GM12891 (cell line): ENCODE data around the gene PRSS16.

Source experiments
- DNase-seq: peaks from one replicate; pipeline ENCODE4 v3.0.0; 2011; ENCODE audit warnings: low spot score; ENCODE audit not compliant: insufficient read length
- FAIRE-seq: peaks from 2 replicates; lab custom pipeline; 2011; peaks lifted over from hg19 to GRCh38; lab: Jason Lieb, UNC
- PAX5 ChIP-seq: IDR thresholded peaks from 2 replicates; pipeline ENCODE4 v1.6.1; 2011; ENCODE audit warnings: low read length, moderate library complexity, mild to moderate bottlenecking; ENCODE audit not compliant: insufficient read depth, severe bottlenecking
- POLR2A ChIP-seq: IDR thresholded peaks from 2 replicates; pipeline ENCODE4 v1.6.1; 2011; ENCODE audit warnings: low read depth, low read length, control low read depth
- POLR2AphosphoS5 ChIP-seq: IDR thresholded peaks from 2 replicates; pipeline ENCODE4 v1.6.1; 2011; ENCODE audit warnings: low read depth, low read length, control low read depth
- POU2F2 ChIP-seq: IDR thresholded peaks from 2 replicates; pipeline ENCODE4 v1.6.1; 2011; ENCODE audit warnings: low read depth, mild to moderate bottlenecking, control low read depth, low read length, moderate library complexity
- SPI1 ChIP-seq: IDR thresholded peaks from 2 replicates; pipeline ENCODE4 v1.6.1; 2011; ENCODE audit warnings: low read depth, low read length, control low read depth
- TAF1 ChIP-seq: IDR thresholded peaks from 2 replicates; pipeline ENCODE4 v1.6.1; 2011; ENCODE audit warnings: low read depth, low read length, control low read depth

Gene PRSS16

GRCh38 chr6:27283279-27283678 lies 35.8 kb downstream of the PRSS16 start:
- FAIRE-seq (no peak), DNase-seq (no peak)
- no peak for TF ChIP-seq POLR2A
- no peak for TF ChIP-seq SPI1
- TF ChIP-seq PAX5 = no peak
- no peak for TF ChIP-seq POU2F2
- no peak for TF ChIP-seq POLR2AphosphoS5
- TF ChIP-seq TAF1 = no peak

- no peak for FAIRE-seq
These were observed 38.6 kb downstream of the PRSS16 start for GRCh38 chr6:27286141-27286540.

GRCh38 chr6:27287751-27288135 lies 40.2 kb downstream of the PRSS16 start:
- no peak for TF ChIP-seq SPI1
- TF ChIP-seq POU2F2 = no peak
- TF ChIP-seq POLR2A = no peak
- TF ChIP-seq TAF1 = no peak
- TF ChIP-seq PAX5 = no peak
- no peak for TF ChIP-seq POLR2AphosphoS5
- no peak for DNase-seq
- no peak for FAIRE-seq

More at GRCh38 chr6:27286141-27286540, 38.6 kb downstream of the PRSS16 start:
- DNase-seq = no peak
- TF ChIP-seq SPI1 = no peak
- no peak for TF ChIP-seq POLR2A
- TF ChIP-seq TAF1 = no peak
- TF ChIP-seq POLR2AphosphoS5 = no peak
- no peak for TF ChIP-seq POU2F2
- no peak for TF ChIP-seq PAX5

GRCh38 chr6:27288136-27289044 lies 40.9 kb downstream of the PRSS16 start:
- TF ChIP-seq SPI1 = no peak
- TF ChIP-seq POLR2A = no peak
- TF ChIP-seq POU2F2 = no peak
- no peak for TF ChIP-seq PAX5
- TF ChIP-seq POLR2AphosphoS5 = no peak
- TF ChIP-seq TAF1 = no peak
- DNase-seq = no peak
- FAIRE-seq = no peak

- no peak for DNase-seq
- no peak for FAIRE-seq
- TF ChIP-seq POLR2A (no peak), TAF1 (no peak), PAX5 (no peak), POLR2AphosphoS5 (no peak), POU2F2 (no peak), SPI1 (no peak)
These were observed 42.8 kb downstream of the PRSS16 start for GRCh38 chr6:27290065-27290849.

GRCh38 chr6:27290850-27291208 lies 43.3 kb downstream of the PRSS16 start:
- DNase-seq = no peak
- FAIRE-seq = no peak
- TF ChIP-seq POU2F2 (no peak), TAF1 (no peak), POLR2A (no peak), SPI1 (no peak), PAX5 (no peak), POLR2AphosphoS5 (no peak)

- no peak for DNase-seq
- TF ChIP-seq POU2F2 (no peak), PAX5 (no peak), POLR2A (no peak), POLR2AphosphoS5 (no peak), TAF1 (no peak), SPI1 (no peak)
- FAIRE-seq = no peak
These were observed 46.1 kb downstream of the PRSS16 start for GRCh38 chr6:27293436-27294098.

GRCh38 chr6:27294409-27294808 lies 46.9 kb downstream of the PRSS16 start:
- FAIRE-seq (no peak), DNase-seq (no peak)

More at GRCh38 chr6:27294409-27294808, 46.9 kb downstream of the PRSS16 start:
- TF ChIP-seq POLR2A (no peak), POU2F2 (no peak), PAX5 (no peak), TAF1 (no peak), POLR2AphosphoS5 (no peak), SPI1 (no peak)
